Osteocyte (in vitro differentiated cells): ENCODE data around the gene FAM228B. TPM values are rescaled to one million over a fixed set of nuclear protein-coding genes. Genes with fewer than 3 reads are reported as not detected.

Experiments
- DNase-seq: peaks from one replicate; pipeline ENCODE4 v3.0.0; 2021; ENCODE audit warnings: mixed read lengths; ENCODE audit not compliant: unreplicated experiment; ENCODE audit errors: extremely low spot score
- H3K27ac Mint-ChIP-seq: one replicate; pipeline ENCODE4 v1.8.0; 2021; ENCODE audit warnings: mild to moderate bottlenecking, mixed read lengths; ENCODE audit not compliant: unreplicated experiment
- H3K27me3 Mint-ChIP-seq: one replicate; pipeline ENCODE4 v1.8.0; 2021; ENCODE audit warnings: mixed read lengths; ENCODE audit not compliant: unreplicated experiment
- H3K36me3 Mint-ChIP-seq: one replicate; pipeline ENCODE4 v1.8.0; 2021; ENCODE audit warnings: mixed read lengths; ENCODE audit not compliant: unreplicated experiment
- H3K4me1 Mint-ChIP-seq: one replicate; pipeline ENCODE4 v1.8.0; 2021; ENCODE audit warnings: mixed read lengths; ENCODE audit not compliant: unreplicated experiment
- H3K4me3 Mint-ChIP-seq: one replicate; pipeline ENCODE4 v1.8.0; 2021; ENCODE audit warnings: mild to moderate bottlenecking, moderate library complexity, mixed read lengths; ENCODE audit not compliant: unreplicated experiment
- H3K9me3 Mint-ChIP-seq: one replicate; pipeline ENCODE4 v1.8.0; 2021; ENCODE audit warnings: mixed read lengths; ENCODE audit not compliant: unreplicated experiment
- total RNA-seq: library from RNA; stranded (reverse); gene quantifications from 2 replicates; pipeline ENCODE4 v1.2.1, GENCODE V29; 2021
- TF ChIP-seq, protein P1 (sequence below): fragments of 200-600 bp; sonication (generic); IDR thresholded peaks from 2 replicates; pipeline ENCODE4 v1.5.0; 2021; ENCODE audit warnings: antibody characterized with exemption, mild to moderate bottlenecking, moderate library complexity

Gene FAM228B
- total RNA-seq, 1 donor from 2014 or later = 19.5 TPM

DNA sequence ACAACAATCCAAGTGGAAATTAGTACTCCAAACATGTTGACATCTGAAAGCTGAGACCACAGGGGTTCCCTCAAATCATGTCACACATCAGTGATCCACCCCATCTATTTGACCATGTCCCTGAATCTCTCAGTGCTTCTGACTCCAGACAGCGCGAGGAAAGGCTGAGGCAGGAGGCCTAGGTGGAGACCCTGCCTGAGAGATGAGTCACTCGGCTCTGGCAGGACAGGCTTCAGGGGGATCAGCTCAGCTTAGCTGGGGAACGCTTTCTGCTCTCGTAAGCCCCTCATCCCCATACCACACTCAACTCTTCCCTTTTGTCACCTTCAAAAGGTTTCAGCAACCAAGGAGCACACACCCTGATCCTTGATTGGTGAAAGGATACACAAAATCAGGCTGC, 45.8 kb downstream of the FAM228B start:
- no peaks in the 10 kb centered on the region for H3K36me3 Mint-ChIP-seq
- H3K4me1 Mint-ChIP-seq = no peaks in the 10 kb centered on the region
- H3K4me3 Mint-ChIP-seq = no peak overlapping the region
- no peaks in the 10 kb centered on the region for H3K9me3 Mint-ChIP-seq
- DNase-seq = no peak
- no peak overlapping the region for H3K27ac Mint-ChIP-seq
- TF ChIP-seq, protein P1, sequence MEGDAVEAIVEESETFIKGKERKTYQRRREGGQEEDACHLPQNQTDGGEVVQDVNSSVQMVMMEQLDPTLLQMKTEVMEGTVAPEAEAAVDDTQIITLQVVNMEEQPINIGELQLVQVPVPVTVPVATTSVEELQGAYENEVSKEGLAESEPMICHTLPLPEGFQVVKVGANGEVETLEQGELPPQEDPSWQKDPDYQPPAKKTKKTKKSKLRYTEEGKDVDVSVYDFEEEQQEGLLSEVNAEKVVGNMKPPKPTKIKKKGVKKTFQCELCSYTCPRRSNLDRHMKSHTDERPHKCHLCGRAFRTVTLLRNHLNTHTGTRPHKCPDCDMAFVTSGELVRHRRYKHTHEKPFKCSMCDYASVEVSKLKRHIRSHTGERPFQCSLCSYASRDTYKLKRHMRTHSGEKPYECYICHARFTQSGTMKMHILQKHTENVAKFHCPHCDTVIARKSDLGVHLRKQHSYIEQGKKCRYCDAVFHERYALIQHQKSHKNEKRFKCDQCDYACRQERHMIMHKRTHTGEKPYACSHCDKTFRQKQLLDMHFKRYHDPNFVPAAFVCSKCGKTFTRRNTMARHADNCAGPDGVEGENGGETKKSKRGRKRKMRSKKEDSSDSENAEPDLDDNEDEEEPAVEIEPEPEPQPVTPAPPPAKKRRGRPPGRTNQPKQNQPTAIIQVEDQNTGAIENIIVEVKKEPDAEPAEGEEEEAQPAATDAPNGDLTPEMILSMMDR = no peak
- H3K27me3 Mint-ChIP-seq = no peaks in the 10 kb centered on the region

DNA sequence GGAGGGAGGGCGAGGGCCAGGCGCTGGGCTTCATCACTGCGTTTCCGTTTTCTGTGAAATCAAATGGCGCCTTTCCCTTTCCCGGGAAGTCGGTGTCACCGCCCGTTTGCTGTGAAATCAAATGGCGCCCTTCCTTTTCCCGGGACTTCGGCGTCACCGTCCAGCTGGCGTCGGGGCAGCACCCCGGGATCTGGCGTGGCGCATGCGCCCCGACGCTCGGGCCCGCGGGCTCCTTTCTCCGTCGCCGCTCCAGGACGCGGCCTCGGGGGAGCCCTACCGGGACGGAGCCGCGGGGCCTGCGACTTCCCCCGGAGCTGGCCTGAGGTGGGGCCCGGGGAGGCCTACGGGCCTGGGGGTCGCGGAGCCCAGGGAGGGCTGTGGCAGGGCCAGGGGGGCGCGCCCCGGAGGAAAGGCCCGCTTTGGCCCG, 51.6 kb downstream of the FAM228B start, which contains the start of gene FAM228A:
Gene FAM228A, plus strand, starts transcription at position 203 of the 427 bp plus-strand sequence. CDS start 428 bp downstream, outside the sequence.
- no peaks in the 10 kb centered on the region for H3K36me3 Mint-ChIP-seq
- no peaks in the 10 kb centered on the region for H3K9me3 Mint-ChIP-seq
- DNase-seq = no peak
- H3K4me1 Mint-ChIP-seq = no peaks in the 10 kb centered on the region
- no peaks in the 10 kb centered on the region for H3K27me3 Mint-ChIP-seq
- TF ChIP-seq, protein P1 = no peak
- H3K4me3 Mint-ChIP-seq = no peak within 1 kb of the TSS
- H3K27ac Mint-ChIP-seq = no peak within 1 kb of the TSS

GRCh38 chr2:24175631-24176187, 52.4 kb downstream of the FAM228B start:
- DNase-seq = no peak
- Mint-ChIP-seq H3K36me3 (no peaks in the 10 kb centered on the region), H3K9me3 (no peaks in the 10 kb centered on the region), H3K27ac (no peak overlapping the region), H3K4me3 (no peak overlapping the region), H3K27me3 (no peaks in the 10 kb centered on the region), H3K4me1 (no peaks in the 10 kb centered on the region)
- TF ChIP-seq, protein P1 = no peak

DNA sequence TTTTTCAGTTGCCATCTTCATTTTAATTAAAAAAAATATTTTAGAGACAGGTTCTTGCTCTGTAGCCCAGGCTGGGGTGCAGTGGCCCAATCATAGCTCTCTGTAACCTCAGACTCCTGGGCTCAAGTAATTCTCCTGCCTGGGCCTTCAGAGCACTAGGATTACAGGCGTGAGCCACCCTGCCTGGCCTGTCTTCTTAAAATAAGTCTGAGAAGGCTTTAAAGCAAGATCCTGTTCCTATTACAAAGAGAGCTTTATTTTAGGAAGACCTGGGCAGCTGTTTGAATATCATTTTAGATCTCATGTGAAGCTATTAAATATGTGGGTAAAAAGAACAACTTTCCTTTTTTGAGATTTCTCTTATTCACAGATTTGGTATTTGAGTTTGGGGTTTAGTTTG, 53.1 kb downstream of the FAM228B start:
- Mint-ChIP-seq H3K27ac (no peak overlapping the region), H3K4me3 (no peak overlapping the region), H3K27me3 (no peaks in the 10 kb centered on the region), H3K4me1 (no peaks in the 10 kb centered on the region), H3K9me3 (no peaks in the 10 kb centered on the region), H3K36me3 (no peaks in the 10 kb centered on the region)
- no peak for DNase-seq
- TF ChIP-seq, protein P1 = no peak

DNA sequence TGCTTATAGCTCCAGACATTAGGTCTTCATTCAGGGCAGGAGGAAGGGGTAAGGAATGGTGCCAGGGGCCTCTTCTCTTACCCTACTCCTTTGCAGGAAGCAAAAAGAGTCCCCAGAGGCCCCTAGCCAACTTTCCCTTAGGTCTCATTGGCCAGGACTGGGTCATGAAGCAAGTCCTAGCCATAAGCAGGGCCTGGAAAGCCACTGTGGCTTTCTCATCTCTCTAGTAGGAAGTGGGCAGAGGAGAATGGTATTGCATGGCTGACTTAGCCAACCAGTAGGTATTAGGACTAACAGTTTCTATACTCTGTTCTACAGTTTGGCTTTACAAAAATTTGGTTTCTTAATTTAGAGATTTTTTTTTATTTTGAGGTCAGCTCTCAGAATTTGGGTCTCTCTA, 56.4 kb downstream of the FAM228B start:
- no peaks in the 10 kb centered on the region for H3K9me3 Mint-ChIP-seq
- no peaks in the 10 kb centered on the region for H3K27me3 Mint-ChIP-seq
- TF ChIP-seq, protein P1 = no peak
- no peak for DNase-seq
- H3K36me3 Mint-ChIP-seq = no peaks in the 10 kb centered on the region
- no peak overlapping the region for H3K27ac Mint-ChIP-seq
- H3K4me1 Mint-ChIP-seq = no peaks in the 10 kb centered on the region
- H3K4me3 Mint-ChIP-seq = no peak overlapping the region
